OCI-LY1 (cell line): Measurements from ENCODE around the gene CMTM1.

ENCODE experiments used
- CTCF ChIP-seq: fragments of 200-600 bp; sonication (generic), shearing (Covaris generic); IDR thresholded peaks from 2 replicates; pipeline ENCODE4 v1.5.1; 2017; ENCODE audit warnings: mild to moderate bottlenecking, antibody characterized with exemption, low read length, moderate library complexity, mixed read lengths
- EZH2 ChIP-seq: fragments of 200-600 bp; sonication (generic), shearing (Covaris generic); IDR thresholded peaks from 2 replicates; pipeline ENCODE4 v1.8.0; 2017; ENCODE audit warnings: borderline replicate concordance, mixed run types, mild to moderate bottlenecking, antibody characterized with exemption, low read length, moderate library complexity, mixed read lengths

- TF ChIP-seq CTCF (no peak), EZH2 (no peak)
Measured at GRCh38 chr16:66617728-66618127, 51.5 kb downstream of the CMTM1 start.
